K562 (cell line): ENCODE data around the gene PSMA7. TPM values are rescaled to one million over a fixed set of nuclear protein-coding genes. Genes with fewer than 3 reads are reported as not detected.
A peak's percentile ranks its signal among the peaks of the same experiment; 100 is the strongest.

Source experiments
- CSDE1 ChIP-seq, 2 experiments: fragments of 450-650 bp; IDR thresholded peaks; 2 replicates each; pipeline ENCODE4 v1.6.1; 2016; ENCODE audit warnings: mild to moderate bottlenecking in 1 of 2
- EWSR1 ChIP-seq: fragments of 450-650 bp; IDR thresholded peaks from 2 replicates; pipeline ENCODE4 v1.6.1; 2018; ENCODE audit warnings: borderline replicate concordance, mild to moderate bottlenecking, low read depth, moderate library complexity; ENCODE audit not compliant: partially characterized antibody
- GABPB1 ChIP-seq: sonication (generic); formaldehyde crosslinking; IDR thresholded peaks from 2 replicates; pipeline ENCODE4 v1.8.0; 2022; ENCODE audit warnings: mild to moderate bottlenecking, missing genetic modification reagents
- HMGN3 ChIP-seq: IDR thresholded peaks from 2 replicates; pipeline ENCODE4 v1.6.1; 2011; ENCODE audit warnings: borderline replicate concordance, low read depth, mild to moderate bottlenecking, mixed read lengths, low read length; ENCODE audit not compliant: insufficient read length; ENCODE audit errors: extremely low read depth
- JUND ChIP-seq, 2 experiments: IDR thresholded peaks; 2 replicates in 1 of 2; 3 replicates in 1 of 2; pipeline ENCODE4 v1.6.1; 2011; ENCODE audit warnings: borderline replicate concordance in 2 of 2, low read depth in 2 of 2, low read length in 2 of 2, improper control_type of control experiment in 1 of 2, missing biosample characterization in 1 of 2, missing genetic modification characterization in 1 of 2, missing genetic modification reagents in 1 of 2
- MAFF ChIP-seq: IDR thresholded peaks from 2 replicates; pipeline ENCODE4 v1.6.1; 2012; ENCODE audit warnings: low read length, improper control_type of control experiment
- MAZ ChIP-seq, 2 experiments: fragments of 450-650 bp in 1 of 2; sonication (generic) in 1 of 2; formaldehyde crosslinking; IDR thresholded peaks in 1 of 2; conservative IDR thresholded peaks in 1 of 2; 2 replicates each; pipeline versions ENCODE4 v1.4.0 to v1.5.0; 2020; ENCODE audit warnings: mild to moderate bottlenecking in 1 of 2, missing genetic modification reagents in 1 of 2
- SMAD2 ChIP-seq: fragments of 150-350 bp; IDR thresholded peaks from 2 replicates; pipeline ENCODE4 v1.6.1; 2014; ENCODE audit warnings: low read depth, mild to moderate bottlenecking, low read length
- SNRNP70 ChIP-seq: fragments of 200-400 bp; formaldehyde crosslinking; optimal IDR thresholded peaks from 2 replicates; pipeline ENCODE3; 2017; ENCODE audit warnings: low read depth, low read length
- SRSF9 ChIP-seq: fragments of 200-400 bp; formaldehyde crosslinking; IDR thresholded peaks from 2 replicates; pipeline ENCODE4 v1.6.1; 2017; ENCODE audit warnings: low read depth, low read length, borderline replicate concordance
- polyA plus RNA-seq, 8 experiments: library from polyadenylated mRNA; depleted of rRNA in 4 of 8; stranded (reverse) in 5 of 8; unstranded in 3 of 8; fragments of >200 nt; fragmentation: Nextera tagmentation in 2 of 8; fragmentation: Illumina TruSeq in 1 of 8; extraction: Ambion mirVana in 2 of 8; extraction: Trizol in 1 of 8; gene quantifications; 2 replicates each; pipeline versions ENCODE4 v1.2.1 to v1.2.3, GENCODE V29; 2011 to 2014; ENCODE audit warnings: inconsistent platforms in 1 of 8, missing spikeins in 1 of 8
- total RNA-seq, 7 experiments: library from RNA; depleted of rRNA in 6 of 7; stranded (reverse); fragments of >200 nt in 6 of 7; fragmentation: Illumina TruSeq in 2 of 7; extraction: Trizol in 2 of 7; gene quantifications; 2 replicates each; pipeline versions ENCODE4 v1.2.1 to v1.2.3, GENCODE V29; 2011 to 2021; ENCODE audit warnings: low replicate concordance in 1 of 7
- TF ChIP-seq, protein P1 (sequence below), 2 experiments: fragments of 450-650 bp; formaldehyde crosslinking in 1 of 2; IDR thresholded peaks; 2 replicates each; pipeline versions ENCODE4 v1.4.0 to v1.6.1; 2014 to 2020; ENCODE audit warnings: mild to moderate bottlenecking in 2 of 2, borderline replicate concordance in 1 of 2, low read depth in 1 of 2
- TF ChIP-seq, protein P2 (sequence below): fragments of 200-800 bp; sonication (Bioruptor generic); IDR thresholded peaks from 2 replicates; pipeline ENCODE4 v1.6.1; 2017; ENCODE audit warnings: missing genetic modification characterization, missing compliant biosample characterization
- TF ChIP-seq, protein P3 (sequence below): fragments of 450-650 bp; IDR thresholded peaks from 2 replicates; pipeline ENCODE4 v1.6.1; 2016; ENCODE audit warnings: mild to moderate bottlenecking

PSMA7 gene
- total and polyA plus RNA-seq, 9 of the 15 experiments (the other 6 are each of a cell fraction or from before 2014, with no cell fraction given), result 257 to 510 (median 393) TPM

DNA sequence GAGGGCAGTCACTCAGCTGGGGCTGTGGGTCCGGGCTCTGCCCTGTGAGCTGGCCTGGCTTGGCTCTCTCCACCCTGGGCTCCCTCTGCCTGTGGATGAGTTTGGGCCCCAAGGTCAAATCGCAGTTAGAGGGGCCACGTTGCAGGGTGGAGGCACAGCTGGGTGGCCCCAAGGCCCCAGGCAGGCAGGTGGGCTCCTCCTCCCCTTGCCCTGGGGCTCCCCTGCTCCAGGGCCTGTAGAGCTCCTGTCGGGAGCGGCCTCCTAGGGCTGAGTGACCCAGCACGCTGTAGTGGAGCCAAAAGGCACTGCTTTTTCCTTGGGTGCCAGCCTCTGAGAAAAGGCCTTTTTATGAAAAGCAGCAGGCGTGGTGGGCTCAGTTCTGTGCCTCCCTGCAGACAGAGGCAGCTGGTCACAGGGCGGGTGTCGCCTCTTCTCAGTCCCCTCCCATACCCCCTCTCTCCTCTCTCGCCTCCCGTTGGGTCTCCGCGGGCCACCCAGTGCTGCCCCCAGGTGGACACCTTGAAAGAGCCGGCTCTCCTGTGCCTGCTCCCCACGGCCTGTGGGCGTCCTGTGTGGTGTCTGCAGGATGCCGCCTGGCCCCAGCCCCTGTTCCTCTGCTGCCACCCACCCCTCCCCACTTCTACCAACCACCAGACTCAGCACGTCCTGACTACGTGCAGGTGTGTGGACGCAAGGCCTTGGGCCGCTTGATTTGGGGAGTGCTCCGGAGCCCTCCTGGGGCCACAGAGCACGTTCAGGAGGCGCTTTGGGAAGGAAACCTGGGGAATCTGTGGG lies 13.6 kb upstream of the PSMA7 start (continued):
- TF ChIP-seq, protein P1, sequence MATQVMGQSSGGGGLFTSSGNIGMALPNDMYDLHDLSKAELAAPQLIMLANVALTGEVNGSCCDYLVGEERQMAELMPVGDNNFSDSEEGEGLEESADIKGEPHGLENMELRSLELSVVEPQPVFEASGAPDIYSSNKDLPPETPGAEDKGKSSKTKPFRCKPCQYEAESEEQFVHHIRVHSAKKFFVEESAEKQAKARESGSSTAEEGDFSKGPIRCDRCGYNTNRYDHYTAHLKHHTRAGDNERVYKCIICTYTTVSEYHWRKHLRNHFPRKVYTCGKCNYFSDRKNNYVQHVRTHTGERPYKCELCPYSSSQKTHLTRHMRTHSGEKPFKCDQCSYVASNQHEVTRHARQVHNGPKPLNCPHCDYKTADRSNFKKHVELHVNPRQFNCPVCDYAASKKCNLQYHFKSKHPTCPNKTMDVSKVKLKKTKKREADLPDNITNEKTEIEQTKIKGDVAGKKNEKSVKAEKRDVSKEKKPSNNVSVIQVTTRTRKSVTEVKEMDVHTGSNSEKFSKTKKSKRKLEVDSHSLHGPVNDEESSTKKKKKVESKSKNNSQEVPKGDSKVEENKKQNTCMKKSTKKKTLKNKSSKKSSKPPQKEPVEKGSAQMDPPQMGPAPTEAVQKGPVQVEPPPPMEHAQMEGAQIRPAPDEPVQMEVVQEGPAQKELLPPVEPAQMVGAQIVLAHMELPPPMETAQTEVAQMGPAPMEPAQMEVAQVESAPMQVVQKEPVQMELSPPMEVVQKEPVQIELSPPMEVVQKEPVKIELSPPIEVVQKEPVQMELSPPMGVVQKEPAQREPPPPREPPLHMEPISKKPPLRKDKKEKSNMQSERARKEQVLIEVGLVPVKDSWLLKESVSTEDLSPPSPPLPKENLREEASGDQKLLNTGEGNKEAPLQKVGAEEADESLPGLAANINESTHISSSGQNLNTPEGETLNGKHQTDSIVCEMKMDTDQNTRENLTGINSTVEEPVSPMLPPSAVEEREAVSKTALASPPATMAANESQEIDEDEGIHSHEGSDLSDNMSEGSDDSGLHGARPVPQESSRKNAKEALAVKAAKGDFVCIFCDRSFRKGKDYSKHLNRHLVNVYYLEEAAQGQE (IDR thresholded peaks at IDR 0.05; ENCODE audit: borderline replicate concordance), result peak; percentile 49; the same call in 1 of the 2 replicates
- TF ChIP-seq, protein P1 (CRISPR knock-in tag; IDR thresholded peaks at IDR 0.05; ENCODE audit: low read depth), result no peak
- TF ChIP-seq MAZ (CRISPR knock-in tag; conservative IDR thresholded peaks at IDR 0.05 in 1 of 2, IDR thresholded peaks at IDR 0.05 in 1 of 2), result peak in 1 of 2 experiments; percentile 42; a peak in 1 of 4 replicates
- 0 out of 2 replicates have a peak, but pooled peaks have one; percentile 7 for TF ChIP-seq JUND (IDR thresholded peaks at IDR 0.05; ENCODE audit: borderline replicate concordance, low read depth, low read length)
- no peak for TF ChIP-seq JUND (tag; IDR thresholded peaks at IDR 0.05; ENCODE audit: borderline replicate concordance, low read depth, low read length)
- TF ChIP-seq, protein P2, sequence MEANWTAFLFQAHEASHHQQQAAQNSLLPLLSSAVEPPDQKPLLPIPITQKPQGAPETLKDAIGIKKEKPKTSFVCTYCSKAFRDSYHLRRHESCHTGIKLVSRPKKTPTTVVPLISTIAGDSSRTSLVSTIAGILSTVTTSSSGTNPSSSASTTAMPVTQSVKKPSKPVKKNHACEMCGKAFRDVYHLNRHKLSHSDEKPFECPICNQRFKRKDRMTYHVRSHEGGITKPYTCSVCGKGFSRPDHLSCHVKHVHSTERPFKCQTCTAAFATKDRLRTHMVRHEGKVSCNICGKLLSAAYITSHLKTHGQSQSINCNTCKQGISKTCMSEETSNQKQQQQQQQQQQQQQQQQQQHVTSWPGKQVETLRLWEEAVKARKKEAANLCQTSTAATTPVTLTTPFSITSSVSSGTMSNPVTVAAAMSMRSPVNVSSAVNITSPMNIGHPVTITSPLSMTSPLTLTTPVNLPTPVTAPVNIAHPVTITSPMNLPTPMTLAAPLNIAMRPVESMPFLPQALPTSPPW, result peak; percentile 24; the same call in 1 of the 2 replicates
- TF ChIP-seq, protein P3, sequence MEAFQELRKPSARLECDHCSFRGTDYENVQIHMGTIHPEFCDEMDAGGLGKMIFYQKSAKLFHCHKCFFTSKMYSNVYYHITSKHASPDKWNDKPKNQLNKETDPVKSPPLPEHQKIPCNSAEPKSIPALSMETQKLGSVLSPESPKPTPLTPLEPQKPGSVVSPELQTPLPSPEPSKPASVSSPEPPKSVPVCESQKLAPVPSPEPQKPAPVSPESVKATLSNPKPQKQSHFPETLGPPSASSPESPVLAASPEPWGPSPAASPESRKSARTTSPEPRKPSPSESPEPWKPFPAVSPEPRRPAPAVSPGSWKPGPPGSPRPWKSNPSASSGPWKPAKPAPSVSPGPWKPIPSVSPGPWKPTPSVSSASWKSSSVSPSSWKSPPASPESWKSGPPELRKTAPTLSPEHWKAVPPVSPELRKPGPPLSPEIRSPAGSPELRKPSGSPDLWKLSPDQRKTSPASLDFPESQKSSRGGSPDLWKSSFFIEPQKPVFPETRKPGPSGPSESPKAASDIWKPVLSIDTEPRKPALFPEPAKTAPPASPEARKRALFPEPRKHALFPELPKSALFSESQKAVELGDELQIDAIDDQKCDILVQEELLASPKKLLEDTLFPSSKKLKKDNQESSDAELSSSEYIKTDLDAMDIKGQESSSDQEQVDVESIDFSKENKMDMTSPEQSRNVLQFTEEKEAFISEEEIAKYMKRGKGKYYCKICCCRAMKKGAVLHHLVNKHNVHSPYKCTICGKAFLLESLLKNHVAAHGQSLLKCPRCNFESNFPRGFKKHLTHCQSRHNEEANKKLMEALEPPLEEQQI, result no peak
- no peak for TF ChIP-seq SNRNP70
- no peak for TF ChIP-seq EWSR1
- TF ChIP-seq HMGN3, result no peak
- TF ChIP-seq SRSF9, result no peak
- TF ChIP-seq CSDE1 (IDR thresholded peaks at IDR 0.05), result no peak
- TF ChIP-seq MAFF, result no peak
- TF ChIP-seq GABPB1 (CRISPR knock-in tag), result no peak
- no peak for TF ChIP-seq SMAD2
